SK-N-DZ (cell line): ENCODE measurements around the gene KLF6.

Source experiments
- DNase-seq: peaks from one replicate; pipeline ENCODE4 v3.0.0-alpha.2; 2015; ENCODE audit warnings: low spot score

Gene KLF6

DNA sequence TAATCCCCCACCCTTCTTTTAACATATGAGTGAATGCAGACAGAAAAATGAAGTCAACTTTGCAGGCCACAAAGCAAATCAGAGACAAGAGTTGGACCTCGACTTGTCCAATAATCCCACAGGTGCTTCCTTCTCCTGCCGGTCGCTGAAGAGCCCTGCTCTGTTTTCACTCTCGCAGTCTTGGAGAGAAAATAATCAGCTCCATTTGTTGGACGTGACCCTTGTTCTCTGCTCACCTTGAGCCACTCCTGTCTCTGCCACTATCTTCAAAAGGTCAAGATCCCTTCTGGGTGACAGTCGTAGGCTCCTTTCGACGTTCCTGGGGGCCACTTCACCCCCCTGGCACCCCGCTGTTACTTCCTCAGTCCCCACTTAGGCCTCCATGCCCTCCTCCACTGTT lies 2.8 kb upstream of the KLF6 start:
- DNase-seq, result no peak

DNA sequence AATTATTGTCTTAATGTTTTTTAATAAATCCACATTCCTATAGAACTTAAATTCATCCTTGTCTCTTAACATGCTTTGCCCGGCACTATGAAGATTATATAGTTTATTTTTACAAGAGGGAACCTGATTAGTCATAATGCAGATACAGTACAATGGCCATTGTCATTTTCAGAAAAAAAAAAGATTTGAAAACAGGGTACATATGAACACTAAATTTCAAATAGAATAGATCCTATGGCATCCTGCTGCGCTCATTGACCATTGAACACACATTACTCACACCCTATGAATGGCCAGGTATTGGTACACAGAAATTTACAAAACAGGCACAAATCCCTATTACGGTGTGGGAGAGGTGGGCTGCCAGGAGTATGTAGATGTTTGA lies 2.0 kb upstream of the KLF6 start:
- DNase-seq, result no peak

GRCh38 chr10:3786295-3787015 lies 1.4 kb upstream of the KLF6 start:
- peak; percentile 34 for DNase-seq

DNA sequence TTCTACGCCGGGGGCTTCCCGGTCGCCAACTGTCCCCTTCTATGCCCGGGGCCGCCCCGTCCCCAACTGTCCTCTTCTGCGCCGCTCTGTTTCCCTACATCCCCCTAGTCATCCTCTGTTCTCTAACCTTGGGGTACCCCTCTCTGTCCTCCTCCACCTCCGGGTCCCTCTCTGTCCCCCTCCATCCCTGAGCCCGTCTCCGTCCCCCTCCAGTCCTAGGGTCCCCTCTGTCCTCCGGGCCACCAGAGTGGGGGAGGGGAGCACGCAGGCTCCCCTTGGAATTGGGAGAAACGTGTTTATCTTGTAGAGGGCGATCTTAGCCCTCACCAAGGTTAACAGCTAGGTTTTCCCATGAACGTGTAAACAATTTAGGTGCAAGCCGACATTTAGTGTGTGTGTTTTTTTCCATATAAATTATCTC lies 852 bp upstream of the KLF6 start:
- peak; percentile 61 for DNase-seq

GRCh38 chr10:3785251-3785850 lies 342 bp upstream of the KLF6 start:
- peak; percentile 98 for DNase-seq

DNA sequence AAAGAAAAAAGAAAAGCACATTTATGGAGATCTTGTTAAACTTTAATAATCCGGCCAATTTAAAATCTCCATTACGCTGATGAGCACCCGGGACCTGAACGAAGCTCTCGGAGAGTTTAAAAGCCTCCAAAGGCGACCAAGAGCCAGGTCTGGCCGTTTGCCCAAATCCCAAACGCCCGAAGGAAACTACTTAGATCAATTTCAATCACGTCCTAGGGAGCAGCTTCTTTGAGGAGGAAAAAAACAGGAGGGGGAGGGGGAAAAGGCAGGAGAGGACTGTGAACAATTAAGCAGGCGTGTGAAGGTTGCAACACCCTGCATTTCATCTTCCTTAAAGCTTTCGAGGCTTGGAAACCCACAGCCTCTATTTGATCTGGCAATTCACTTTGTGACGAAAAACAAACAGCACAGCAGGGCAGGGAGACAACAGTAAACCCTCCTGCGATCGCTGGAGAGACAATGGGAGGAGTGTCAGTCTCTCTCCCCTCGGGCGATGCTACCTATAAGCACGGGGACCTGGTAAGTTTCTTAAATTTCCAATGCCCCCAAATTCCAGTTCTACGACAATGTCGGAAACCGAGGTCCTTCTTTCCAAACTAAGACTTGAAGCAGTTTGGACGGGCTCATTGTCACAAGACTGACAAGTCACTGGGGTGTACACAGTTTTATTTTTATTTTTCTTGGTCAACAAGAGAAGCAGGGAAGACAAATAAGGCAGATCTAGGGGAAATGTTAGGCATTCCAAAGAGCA lies 1.2 kb downstream of the KLF6 start:
- DNase-seq, result no peak

DNA sequence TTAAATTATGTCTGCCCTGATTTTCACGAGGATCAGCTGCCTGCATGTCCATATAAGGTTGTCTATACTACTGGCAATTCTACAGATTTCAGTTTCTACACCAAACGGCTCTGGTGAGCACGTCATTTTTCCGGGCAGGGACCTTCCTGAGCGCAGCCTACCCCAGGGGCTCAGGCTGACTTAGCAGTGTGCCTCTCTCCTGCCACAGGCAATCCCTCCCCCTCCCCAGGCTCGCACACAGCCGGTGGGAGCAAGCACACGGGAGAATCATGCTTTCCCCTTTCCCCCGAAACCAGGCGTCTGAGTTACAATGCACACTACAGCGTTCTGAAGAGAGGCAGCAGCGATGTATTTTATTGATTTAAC lies 1.7 kb downstream of the KLF6 start:
- peak; percentile 54 for DNase-seq

GRCh38 chr10:3782451-3783315 lies 2.3 kb downstream of the KLF6 start:
- no peak for DNase-seq

DNA sequence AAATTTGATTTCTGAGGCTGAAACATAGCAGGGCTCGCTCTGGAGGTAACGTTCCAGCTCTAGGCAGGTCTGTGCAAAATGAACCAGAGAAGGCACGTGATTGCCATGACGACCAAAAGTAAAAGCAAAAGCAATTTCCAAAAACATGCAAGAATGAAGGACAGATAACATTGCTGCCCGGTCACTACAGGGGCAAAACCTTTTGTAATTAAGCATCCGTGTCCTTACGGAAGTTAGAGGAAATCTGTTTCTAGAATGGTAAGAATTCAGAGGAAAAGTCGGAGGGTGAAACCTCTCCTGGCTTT lies 2.9 kb downstream of the KLF6 start:
- DNase-seq, result no peak

DNA sequence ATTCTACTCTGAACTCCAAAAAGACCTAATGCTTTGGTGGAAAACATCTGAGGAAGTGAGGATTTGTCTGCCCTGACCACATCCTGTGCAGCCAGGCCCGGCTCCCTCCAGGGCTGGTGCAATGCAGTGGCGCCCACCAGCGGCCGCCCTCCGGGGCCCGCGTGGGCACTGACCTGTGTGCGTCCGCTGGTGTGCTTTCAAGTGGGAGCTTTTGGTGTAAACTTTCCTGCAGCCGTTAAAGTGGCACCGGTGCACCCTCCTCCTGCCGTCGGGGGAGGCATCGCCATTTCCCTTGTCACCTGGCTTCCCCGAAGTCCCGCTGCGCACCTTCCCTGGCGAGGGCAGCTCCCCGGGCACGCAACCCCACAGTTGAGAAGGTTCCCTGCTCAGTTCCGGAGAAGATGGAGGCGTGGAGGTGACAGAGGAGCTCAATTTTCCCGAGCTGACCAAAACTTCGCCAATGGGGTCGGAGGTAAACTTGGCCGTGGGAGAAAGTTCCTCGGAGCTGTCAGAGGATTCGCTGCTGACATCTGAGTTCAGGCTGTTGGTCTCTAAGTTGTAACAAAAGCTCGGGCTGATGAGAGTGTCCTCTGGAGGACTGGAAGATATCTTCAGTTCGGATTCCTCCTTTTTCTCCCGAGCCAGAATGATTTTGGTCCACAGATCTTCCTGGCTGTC lies 3.4 kb downstream of the KLF6 start:
- no peak for DNase-seq

GRCh38 chr10:3780771-3781467 lies 4.1 kb downstream of the KLF6 start:
- DNase-seq, result no peak

GRCh38 chr10:3780021-3780770 lies 4.8 kb downstream of the KLF6 start:
- DNase-seq, result no peak

- DNase-seq, result no peak
Measured at GRCh38 chr10:3779158-3779741, 5.8 kb downstream of the KLF6 start.

- no peak for DNase-seq
Measured at GRCh38 chr10:3778692-3779157, 6.3 kb downstream of the KLF6 start.

GRCh38 chr10:3777981-3778691 lies 6.9 kb downstream of the KLF6 start:
- no peak for DNase-seq

GRCh38 chr10:3776796-3777571 lies 8.0 kb downstream of the KLF6 start:
- DNase-seq, result no peak

GRCh38 chr10:3775696-3776551 lies 9.1 kb downstream of the KLF6 start:
- DNase-seq, result no peak
